ENCODE measurements around the gene LINGO1.

Gene LINGO1

DNA sequence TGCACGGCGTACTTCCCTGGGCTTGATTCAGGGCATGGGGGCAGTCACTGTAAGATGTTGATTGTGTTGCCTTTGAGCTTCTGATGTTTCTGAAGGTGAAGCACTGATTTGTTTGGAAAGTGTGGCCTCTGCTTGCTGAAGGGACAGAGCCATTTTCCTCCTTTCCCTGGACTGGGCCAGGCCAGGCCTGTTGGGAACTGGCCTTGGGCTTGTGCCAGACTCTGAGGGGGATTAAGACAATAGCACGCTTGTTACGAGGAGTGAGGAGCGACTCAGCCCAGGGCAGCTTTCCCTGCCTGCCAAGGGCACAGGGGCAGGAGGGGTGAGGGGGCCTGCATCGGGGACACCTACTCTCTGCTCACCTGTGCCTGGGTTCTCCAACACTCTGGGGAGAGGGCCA lies 42.9 kb downstream of the LINGO1 start:
- no peak for DNase-seq

DNA sequence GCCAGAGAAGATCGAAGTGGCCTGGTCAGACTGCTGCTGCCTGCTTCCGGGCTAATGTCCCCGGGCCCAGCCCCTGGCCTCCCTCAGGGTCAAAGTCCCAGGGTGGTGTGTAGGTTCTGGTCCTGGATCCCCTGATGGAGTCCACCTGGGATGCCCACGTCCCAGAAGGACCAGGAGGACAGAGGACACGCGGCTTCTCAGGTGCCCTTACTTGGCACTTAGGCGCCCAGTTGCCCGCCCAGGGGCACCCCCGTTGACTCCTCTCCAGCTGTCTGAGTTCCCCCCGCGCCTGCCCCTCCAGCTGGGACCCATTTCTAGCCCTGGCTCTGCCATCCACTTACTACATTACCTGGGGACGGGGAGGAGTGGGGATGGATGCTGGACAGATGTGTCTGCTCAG lies 44.6 kb downstream of the LINGO1 start:
- no peak for DNase-seq

GRCh38 chr15:77584691-77585090 lies 48.0 kb downstream of the LINGO1 start:
- no peak for DNase-seq

GRCh38 chr15:77584201-77584600 lies 48.5 kb downstream of the LINGO1 start:
- no peak for DNase-seq

- no peak for DNase-seq
Measured at GRCh38 chr15:77582763-77583162, 49.9 kb downstream of the LINGO1 start.

GRCh38 chr15:77581896-77582569 lies 50.7 kb downstream of the LINGO1 start:
- no peak for DNase-seq

DNA sequence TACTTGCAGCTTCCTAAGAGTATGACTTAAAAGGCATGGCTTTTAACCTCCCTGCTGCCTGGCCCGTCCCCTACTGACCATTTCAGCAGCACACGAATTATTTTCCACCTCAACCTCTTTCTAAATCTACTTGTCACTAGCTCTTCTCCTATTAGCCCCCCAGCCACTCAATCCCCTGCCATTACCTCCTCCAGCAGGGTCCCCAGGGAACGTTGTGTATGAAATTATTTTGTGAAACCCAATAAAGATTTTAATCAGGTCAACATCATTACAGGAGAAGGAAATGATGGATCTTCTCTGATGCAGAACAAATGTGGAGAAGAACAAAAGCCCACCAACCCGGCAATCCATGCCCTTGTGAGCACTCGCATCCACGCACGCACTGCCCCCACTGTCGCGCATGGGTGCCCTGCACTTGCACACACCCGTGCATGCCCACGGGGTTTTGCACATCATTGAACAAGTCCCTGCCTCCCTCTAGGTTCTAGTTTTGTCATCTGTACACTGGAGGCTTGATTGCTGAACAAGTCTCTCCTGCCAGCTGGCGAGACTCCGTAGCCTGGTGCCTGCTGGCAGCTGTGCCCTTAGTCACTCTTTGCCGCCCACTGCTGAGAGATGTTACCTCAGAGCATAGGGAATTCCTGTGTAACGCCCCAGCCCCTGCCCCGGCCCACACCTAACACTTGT lies 51.6 kb downstream of the LINGO1 start:
- DNase-seq = no peak

GRCh38 chr15:77579498-77580188 lies 53.1 kb downstream of the LINGO1 start:
- no peak for DNase-seq

- DNase-seq = no peak
Measured at GRCh38 chr15:77578641-77579372, 53.9 kb downstream of the LINGO1 start.

DNA sequence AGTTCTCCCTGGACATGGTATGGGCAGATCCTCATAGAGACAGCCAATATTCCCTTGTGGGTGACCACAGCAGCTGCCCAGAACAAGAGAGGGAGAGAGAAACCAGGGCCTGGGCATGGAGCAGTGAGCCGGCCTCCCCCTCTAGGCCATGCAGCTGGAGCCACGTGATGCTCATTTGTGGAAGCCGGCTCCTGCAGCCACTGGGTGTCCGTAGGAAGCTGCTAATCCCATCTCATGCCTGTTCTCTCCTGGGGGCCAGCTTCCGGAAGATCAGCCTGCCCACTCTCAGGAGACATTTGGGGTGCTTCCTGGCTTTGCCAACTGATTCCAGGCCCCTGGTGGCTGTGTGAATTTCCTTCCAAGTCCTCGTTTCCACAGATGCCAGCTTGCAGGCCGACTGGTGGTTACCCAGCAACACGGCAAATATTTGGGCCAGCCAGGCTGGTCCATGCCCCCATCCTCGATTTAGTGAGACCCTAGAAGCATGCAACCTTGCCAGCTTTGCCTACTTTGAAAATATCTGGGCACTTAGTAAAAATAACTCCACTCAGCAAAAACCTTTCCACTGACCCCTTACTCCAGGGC lies 55.3 kb downstream of the LINGO1 start:
- DNase-seq = no peak

DNA sequence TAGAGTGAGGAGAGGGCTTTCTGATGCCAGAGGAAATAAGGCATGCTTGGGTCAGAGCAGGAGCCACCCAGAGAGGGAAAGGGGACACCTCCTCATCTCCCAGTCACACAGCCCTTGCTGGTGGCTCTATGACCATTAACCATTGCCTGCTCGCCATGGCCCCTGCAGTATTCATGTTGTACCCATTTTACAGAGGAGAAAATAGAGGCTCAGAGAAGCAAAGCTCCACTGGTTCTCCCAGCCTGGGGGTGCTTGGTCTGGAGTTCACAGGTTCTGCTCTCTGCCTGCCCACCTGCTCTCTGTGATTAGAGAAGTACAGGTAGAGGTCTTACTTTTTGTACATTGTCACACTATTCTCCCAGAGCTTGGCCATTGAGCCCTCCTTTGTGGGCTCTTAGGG lies 56.2 kb downstream of the LINGO1 start:
- DNase-seq = no peak

- no peak for DNase-seq
Measured at GRCh38 chr15:77575203-77575934, 57.3 kb downstream of the LINGO1 start.

GRCh38 chr15:77574521-77575202 lies 58.0 kb downstream of the LINGO1 start:
- no peak for DNase-seq

DNA sequence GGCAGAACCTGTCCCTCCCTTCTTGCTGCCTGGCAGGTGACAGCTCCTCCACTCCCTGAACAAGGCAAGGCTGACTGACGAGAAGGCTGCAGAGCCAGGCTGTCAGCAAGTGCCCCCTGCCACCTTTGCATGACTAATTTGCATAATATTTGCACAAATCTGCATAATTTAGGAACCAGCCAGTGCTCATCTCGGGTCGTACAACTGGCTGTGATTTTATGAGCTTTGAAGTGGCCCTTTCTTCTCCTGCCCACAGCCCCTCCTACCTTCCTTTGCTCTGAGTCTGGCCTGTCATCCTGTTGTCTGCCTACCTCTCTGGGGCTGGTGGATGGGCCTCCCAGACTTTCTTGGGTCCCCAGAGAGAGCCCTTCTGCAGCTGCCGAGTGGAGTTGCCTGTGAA lies 58.9 kb downstream of the LINGO1 start:
- no peak for DNase-seq

GRCh38 chr15:77572186-77572585 lies 60.5 kb downstream of the LINGO1 start:
- no peak for DNase-seq

- DNase-seq = no peak
Measured at GRCh38 chr15:77571741-77572140, 61.0 kb downstream of the LINGO1 start.

GRCh38 chr15:77571181-77571580 lies 61.5 kb downstream of the LINGO1 start:
- no peak for DNase-seq

GRCh38 chr15:77569729-77570125 lies 63.0 kb downstream of the LINGO1 start:
- no peak for DNase-seq

DNA sequence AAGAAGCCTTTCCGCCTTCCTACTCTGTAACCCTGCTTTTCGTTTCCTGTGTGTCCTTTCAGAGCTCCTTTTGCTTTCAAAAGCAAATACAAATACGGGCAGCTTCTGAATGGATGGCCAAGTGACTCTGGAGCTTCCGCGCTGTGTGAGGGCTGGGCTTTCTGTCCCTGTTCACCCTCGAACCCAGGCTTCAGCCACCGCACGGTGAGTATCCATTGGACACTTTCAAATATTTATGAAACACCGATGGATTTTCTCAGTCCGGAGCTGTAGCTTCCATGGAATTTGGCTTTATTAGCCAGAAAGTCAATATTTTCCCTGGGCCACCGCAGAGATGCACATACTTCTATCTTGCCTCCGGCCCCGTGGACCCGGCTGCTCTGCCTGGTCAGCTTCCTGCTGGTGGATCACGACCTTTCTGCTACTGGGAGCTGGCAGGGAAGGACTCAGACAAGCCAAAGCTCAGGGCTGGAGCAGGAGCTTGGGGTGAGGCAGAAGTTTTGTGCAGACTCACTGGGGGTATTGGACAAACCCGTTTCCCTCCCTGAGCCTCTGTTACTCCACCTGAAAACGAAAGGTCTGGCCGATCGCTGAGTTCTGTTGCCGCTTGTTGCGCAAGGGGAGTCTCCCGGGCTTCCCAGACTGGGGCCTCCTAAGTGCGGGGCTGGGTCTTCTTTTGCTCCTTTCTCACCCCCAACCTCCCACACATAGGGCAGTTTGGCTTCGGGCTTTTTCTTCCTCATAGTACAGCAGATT lies 63.6 kb downstream of the LINGO1 start:
- no peak for DNase-seq

- no peak for DNase-seq
Measured at GRCh38 chr15:77568014-77568972, 64.4 kb downstream of the LINGO1 start.
